Measurements from ENCODE around the gene AMBRA1. TPM values are rescaled to one million over a fixed set of nuclear protein-coding genes. Genes with fewer than 3 reads are reported as not detected.
A peak's percentile ranks its signal among the peaks of the same experiment; 100 is the strongest.

AMBRA1 gene
- total RNA-seq, 4 donors from 2014 or later: 43.4 to 48.9 (median 46.3) TPM

DNA sequence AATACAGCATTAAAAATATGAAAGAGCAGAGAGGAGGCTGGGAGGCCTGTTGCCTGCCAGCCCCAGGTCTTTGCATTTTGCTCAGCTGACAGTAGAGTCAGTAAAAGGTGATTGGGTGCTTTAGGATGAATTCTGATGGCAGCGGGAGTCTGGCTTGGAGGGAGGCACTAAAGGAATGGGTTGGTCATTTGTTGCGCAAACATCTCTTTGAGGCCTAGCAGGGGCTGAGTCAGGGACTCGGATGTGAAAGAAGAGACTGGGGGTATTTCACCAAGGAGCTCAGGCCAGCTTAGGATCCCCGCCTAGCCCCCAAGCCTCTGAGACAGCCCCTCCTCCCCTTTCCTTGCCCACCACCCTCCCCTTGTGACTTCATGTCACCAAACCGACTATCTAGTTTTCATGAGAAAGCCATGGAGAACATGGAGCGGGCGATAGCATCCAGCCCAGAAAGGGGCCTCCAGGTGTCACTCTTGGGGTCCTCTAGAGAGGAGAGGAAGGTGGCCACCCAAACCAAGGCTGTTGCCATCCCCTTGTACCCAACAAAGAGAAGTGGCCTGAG lies 236.8 kb downstream of the AMBRA1 start:
- 88 to 93% methylated on average over 3 to 7 of the region's 7 CpGs for WGBS, 2 donors (ENCODE audit: low coverage in 1 of 2)
- no peak overlapping the region for H3K4me3 ChIP-seq

DNA sequence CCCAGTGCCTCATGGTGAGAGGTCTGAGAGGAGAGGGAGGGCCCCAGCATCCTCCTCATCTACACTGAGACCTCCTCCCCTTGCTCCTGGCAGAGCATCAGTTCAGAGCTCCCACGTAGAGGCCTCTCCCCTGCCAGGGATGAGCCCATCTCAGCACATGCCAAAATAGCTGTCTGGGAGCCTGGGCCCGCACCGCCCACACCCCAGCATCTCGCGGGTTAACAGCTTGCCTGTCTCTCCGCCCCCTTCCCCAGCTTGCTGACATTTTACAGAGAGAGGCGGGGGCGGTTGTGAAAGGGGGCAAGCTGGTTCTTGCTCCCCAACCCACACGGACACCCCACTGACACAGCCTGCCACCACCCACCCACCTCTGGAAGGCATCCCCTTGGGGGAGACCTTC lies 240.1 kb downstream of the AMBRA1 start:
- TF ChIP-seq EP300 (IDR thresholded peaks at IDR 0.05; ENCODE audit: low read depth): no peak
- 68% methylated on average over 8 of the region's 9 CpGs; no CpG with 5 or more reads in 1 of the 2 donors for WGBS, 2 donors (ENCODE audit: low coverage in 1 of 2)

More for the DNA sequence above, 236.8 kb downstream of the AMBRA1 start:
- DNase-seq: no peak
- in situ Hi-C loops (cut with MboI; ENCODE audit: low pct_ligation_motif_present in 1 of 4, low pct_unique_long_range_greater_than_20kb in 1 of 4, low sequenced_read_pairs in 3 of 4): no loop called here
- H3K36me3 ChIP-seq: no peaks in the 10 kb centered on the region
- TF ChIP-seq, protein P1, sequence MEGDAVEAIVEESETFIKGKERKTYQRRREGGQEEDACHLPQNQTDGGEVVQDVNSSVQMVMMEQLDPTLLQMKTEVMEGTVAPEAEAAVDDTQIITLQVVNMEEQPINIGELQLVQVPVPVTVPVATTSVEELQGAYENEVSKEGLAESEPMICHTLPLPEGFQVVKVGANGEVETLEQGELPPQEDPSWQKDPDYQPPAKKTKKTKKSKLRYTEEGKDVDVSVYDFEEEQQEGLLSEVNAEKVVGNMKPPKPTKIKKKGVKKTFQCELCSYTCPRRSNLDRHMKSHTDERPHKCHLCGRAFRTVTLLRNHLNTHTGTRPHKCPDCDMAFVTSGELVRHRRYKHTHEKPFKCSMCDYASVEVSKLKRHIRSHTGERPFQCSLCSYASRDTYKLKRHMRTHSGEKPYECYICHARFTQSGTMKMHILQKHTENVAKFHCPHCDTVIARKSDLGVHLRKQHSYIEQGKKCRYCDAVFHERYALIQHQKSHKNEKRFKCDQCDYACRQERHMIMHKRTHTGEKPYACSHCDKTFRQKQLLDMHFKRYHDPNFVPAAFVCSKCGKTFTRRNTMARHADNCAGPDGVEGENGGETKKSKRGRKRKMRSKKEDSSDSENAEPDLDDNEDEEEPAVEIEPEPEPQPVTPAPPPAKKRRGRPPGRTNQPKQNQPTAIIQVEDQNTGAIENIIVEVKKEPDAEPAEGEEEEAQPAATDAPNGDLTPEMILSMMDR (IDR thresholded peaks at IDR 0.05): no peak
- TF ChIP-seq EP300 (IDR thresholded peaks at IDR 0.05; ENCODE audit: low read depth) (no peak), POLR2AphosphoS5 (IDR thresholded peaks at IDR 0.05) (no peak), POLR2A (IDR thresholded peaks at IDR 0.05) (no peak)
- H3K9me3 ChIP-seq: no peaks in the 10 kb centered on the region
- intact Hi-C loops (cut with DNase I; ENCODE audit: low total_unique reads): no loop called here
- H3K4me1 ChIP-seq: peaks cover 3 to 35% (median 14%) of the 10 kb centered on the region in 4 donors
- H3K27ac ChIP-seq: no peak overlapping the region
- no peaks in the 10 kb centered on the region for H3K27me3 ChIP-seq

DNA sequence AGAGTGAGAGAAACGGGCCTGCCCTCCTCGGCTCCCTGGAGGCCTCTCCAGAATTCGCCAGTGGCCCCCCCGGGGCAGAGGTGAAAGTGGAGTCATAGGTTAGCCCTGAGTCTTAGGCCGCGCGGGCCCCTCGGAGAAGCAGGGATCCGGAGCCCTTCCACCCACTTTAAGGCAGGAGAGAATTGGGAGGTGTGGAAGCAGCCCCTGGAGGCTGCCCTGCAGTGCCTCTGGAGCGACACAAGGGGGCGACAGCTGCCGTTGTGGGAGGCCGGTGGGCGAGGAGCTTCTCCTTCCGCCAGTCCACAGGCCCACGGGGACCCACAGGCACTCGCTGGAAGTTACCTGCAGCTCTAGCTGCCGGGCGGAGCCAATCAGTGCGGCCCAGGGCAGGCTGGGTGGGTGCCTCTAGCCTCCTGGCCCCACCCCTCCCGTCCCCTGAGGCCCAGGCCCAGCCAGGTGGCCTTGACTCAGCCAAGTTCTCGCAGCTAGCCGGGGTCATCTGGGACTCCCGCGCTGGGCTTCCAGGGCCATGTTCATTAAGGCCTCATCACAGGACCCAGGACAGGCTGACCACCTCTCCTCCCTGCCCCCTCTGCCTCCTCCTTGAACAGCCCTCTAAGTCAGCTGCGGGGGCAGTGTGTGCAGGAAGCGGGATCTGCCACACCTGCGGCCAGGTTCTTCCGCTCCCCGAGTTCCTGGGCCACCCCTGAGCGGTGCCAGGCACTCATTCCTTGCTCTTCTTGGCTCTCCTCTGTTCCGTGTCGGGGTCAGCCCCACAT lies 241.6 kb downstream of the AMBRA1 start:
- intact Hi-C loops (cut with DNase I; ENCODE audit: low total_unique reads): no loop called here

More for the DNA sequence above, 240.1 kb downstream of the AMBRA1 start:
- Histone ChIP-seq H3K4me3 (no peak overlapping the region), H3K36me3 (no peaks in the 10 kb centered on the region), H3K9me3 (no peaks in the 10 kb centered on the region), H3K27ac (no peak overlapping the region), H3K27me3 (no peaks in the 10 kb centered on the region), H3K4me1 (peaks cover 9 to 41% (median 15%) of the 10 kb centered on the region in 4 donors)
- in situ Hi-C loops (cut with MboI; ENCODE audit: low pct_ligation_motif_present in 1 of 4, low pct_unique_long_range_greater_than_20kb in 1 of 4, low sequenced_read_pairs in 3 of 4): no loop called here
- intact Hi-C loops (cut with DNase I; ENCODE audit: low total_unique reads): no loop called here
- no peak for DNase-seq

DNA sequence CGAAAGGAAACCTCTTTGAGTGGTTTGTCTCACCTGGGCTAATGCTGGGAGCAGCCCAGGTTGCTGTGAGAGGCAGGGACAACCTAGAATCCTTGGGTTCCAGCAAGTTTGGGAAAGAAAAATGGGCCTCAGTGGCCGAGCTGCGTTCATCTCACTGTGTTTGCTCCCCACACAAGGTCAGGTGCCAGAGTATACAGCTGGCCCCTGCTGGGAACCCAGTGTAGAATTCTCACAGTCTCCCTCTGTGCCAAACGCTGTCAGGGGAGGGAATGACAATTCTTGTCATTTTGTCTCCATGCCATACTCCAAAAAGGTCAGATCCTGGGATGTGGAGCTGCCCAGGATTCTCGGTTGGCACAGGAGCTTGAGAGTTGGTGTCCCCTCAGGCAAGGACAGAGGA lies 242.2 kb downstream of the AMBRA1 start:
- no peaks in the 10 kb centered on the region for H3K9me3 ChIP-seq
- H3K4me1 ChIP-seq: peaks cover 16 to 35% (median 26%) of the 10 kb centered on the region in 4 donors
- no peaks in the 10 kb centered on the region for H3K36me3 ChIP-seq
- no peaks in the 10 kb centered on the region for H3K27me3 ChIP-seq
- H3K27ac ChIP-seq: no peak overlapping the region
- in situ Hi-C loops (cut with MboI; ENCODE audit: low pct_ligation_motif_present in 1 of 4, low pct_unique_long_range_greater_than_20kb in 1 of 4, low sequenced_read_pairs in 3 of 4) (no loop called here), intact Hi-C loops (cut with DNase I; ENCODE audit: low total_unique reads) (no loop called here)
- no peak for DNase-seq
- TF ChIP-seq EP300 (IDR thresholded peaks at IDR 0.05; ENCODE audit: low read depth): no peak
- no peak for TF ChIP-seq POLR2A (IDR thresholded peaks at IDR 0.05)
- no peak for TF ChIP-seq POLR2AphosphoS5 (IDR thresholded peaks at IDR 0.05)
- TF ChIP-seq, protein P1 (IDR thresholded peaks at IDR 0.05): no peak
- H3K4me3 ChIP-seq: no peak overlapping the region
- WGBS, 2 donors (ENCODE audit: low coverage in 1 of 2): 82% methylated on average over 5 of the region's 5 CpGs; no CpG with 5 or more reads in 1 of the 2 donors

More for the DNA sequence above, 241.6 kb downstream of the AMBRA1 start:
- peak; percentile 41 for DNase-seq
- peaks cover 16 to 41% (median 24%) of the 10 kb centered on the region in 4 donors for H3K4me1 ChIP-seq
- H3K27ac ChIP-seq: no peak overlapping the region
- H3K36me3 ChIP-seq: no peaks in the 10 kb centered on the region
- no peaks in the 10 kb centered on the region for H3K27me3 ChIP-seq
- H3K9me3 ChIP-seq: no peaks in the 10 kb centered on the region
- in situ Hi-C loops (cut with MboI; ENCODE audit: low pct_ligation_motif_present in 1 of 4, low pct_unique_long_range_greater_than_20kb in 1 of 4, low sequenced_read_pairs in 3 of 4): no loop called here
- no peak for TF ChIP-seq EP300 (IDR thresholded peaks at IDR 0.05; ENCODE audit: low read depth)
- TF ChIP-seq, protein P1 (IDR thresholded peaks at IDR 0.05): peak; percentile 69 to 76 (median 71)
- H3K4me3 ChIP-seq: no peak overlapping the region
- WGBS, 2 donors (ENCODE audit: low coverage in 1 of 2): 70% methylated on average over 19 of the region's 33 CpGs; no CpG with 5 or more reads in 1 of the 2 donors

Measured in transverse colon (tissue), 4 donors.